BJ (cell line): ENCODE data around the gene GSC2. TPM values are rescaled to one million over a fixed set of nuclear protein-coding genes. Genes with fewer than 3 reads are reported as not detected.

ENCODE experiments used
- CTCF ChIA-PET: fragments of 350-600 bp; formaldehyde crosslinking; extraction: SDS; loops from one replicate; lab custom pipeline; 2021; ENCODE audit warnings: antibody characterized with exemption, inconsistent platforms; lab: Yijun Ruan, JAX
- POLR2A ChIA-PET: fragments of 300-600 bp; sonication (Branson Sonifier 250); formaldehyde crosslinking; extraction: SDS; loops from one replicate; lab custom pipeline; 2021; ENCODE audit warnings: antibody characterized with exemption; lab: Charles Lee
- DNase-seq: peaks from one replicate; pipeline ENCODE4 v3.0.0-alpha.2; 2011; ENCODE audit warnings: low read depth
- H3K27me3 ChIP-seq: 2 replicates; pipeline ENCODE4 v1.6.0; 2011; ENCODE audit warnings: low read length; ENCODE audit not compliant: control insufficient read depth, insufficient read depth
- H3K36me3 ChIP-seq: 2 replicates; pipeline ENCODE4 v1.5.1; 2011; ENCODE audit warnings: low read length; ENCODE audit not compliant: control insufficient read depth, insufficient read depth
- H3K4me3 ChIP-seq: 2 replicates; pipeline ENCODE4 v1.5.1; 2011; ENCODE audit warnings: low read depth, mild to moderate bottlenecking, control low read depth, low read length
- polyA plus RNA-seq: library from polyadenylated mRNA; depleted of rRNA; stranded (reverse); fragments of >200 nt; gene quantifications from 2 replicates; pipeline ENCODE4 v1.2.3, GENCODE V29; 2011
- TF ChIP-seq, protein P1 (sequence below): IDR thresholded peaks from 2 replicates; pipeline ENCODE4 v1.5.1; 2011; ENCODE audit warnings: low read depth, mild to moderate bottlenecking, control low read depth, inconsistent platforms, low read length, moderate library complexity; ENCODE audit not compliant: insufficient read depth

Gene GSC2
- polyA plus RNA-seq, 1 experiment = not detected

DNA sequence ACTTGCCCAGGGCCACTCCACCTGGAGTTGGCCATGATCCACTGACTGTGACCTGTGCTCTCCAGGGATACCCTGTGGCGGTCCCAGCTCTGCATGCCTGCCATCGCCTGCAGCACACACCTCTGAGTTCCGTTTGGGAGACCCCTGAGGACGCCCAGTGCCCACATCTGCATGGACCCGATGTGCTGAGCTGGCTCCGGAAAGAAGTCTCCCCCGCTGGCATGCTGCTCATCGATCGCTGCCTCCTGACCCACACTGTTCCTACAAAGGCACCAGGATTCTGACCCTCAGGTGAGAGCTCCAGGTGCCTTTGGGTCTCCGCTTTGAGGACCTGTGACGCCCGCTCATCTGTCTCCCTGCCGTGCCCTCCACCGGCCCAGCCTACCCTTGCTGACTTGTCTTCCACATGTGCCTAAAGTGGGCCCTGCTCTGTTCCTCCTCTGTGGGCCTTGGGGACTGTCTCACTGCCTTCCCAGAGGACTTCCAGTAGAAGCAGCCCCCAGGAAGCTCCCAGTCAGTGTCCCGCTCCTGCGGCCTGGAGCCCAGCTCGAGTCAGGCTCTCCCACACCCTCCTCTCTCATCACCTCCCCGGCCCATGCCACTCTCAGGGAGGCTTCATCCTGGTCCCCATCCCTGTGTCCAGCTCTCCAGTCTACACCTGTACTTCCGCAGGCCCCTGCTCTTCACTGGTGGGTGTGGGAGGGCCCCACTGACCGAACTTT lies 34.3 kb upstream of the GSC2 start:
- H3K27me3 ChIP-seq = no peaks in the 10 kb centered on the region
- no peak for DNase-seq
- peaks cover 1% of the 10 kb centered on the region for H3K36me3 ChIP-seq
- H3K4me3 ChIP-seq = no peak overlapping the region
- TF ChIP-seq, protein P1, sequence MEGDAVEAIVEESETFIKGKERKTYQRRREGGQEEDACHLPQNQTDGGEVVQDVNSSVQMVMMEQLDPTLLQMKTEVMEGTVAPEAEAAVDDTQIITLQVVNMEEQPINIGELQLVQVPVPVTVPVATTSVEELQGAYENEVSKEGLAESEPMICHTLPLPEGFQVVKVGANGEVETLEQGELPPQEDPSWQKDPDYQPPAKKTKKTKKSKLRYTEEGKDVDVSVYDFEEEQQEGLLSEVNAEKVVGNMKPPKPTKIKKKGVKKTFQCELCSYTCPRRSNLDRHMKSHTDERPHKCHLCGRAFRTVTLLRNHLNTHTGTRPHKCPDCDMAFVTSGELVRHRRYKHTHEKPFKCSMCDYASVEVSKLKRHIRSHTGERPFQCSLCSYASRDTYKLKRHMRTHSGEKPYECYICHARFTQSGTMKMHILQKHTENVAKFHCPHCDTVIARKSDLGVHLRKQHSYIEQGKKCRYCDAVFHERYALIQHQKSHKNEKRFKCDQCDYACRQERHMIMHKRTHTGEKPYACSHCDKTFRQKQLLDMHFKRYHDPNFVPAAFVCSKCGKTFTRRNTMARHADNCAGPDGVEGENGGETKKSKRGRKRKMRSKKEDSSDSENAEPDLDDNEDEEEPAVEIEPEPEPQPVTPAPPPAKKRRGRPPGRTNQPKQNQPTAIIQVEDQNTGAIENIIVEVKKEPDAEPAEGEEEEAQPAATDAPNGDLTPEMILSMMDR = no peak
- POLR2A ChIA-PET = no interaction called here
- CTCF ChIA-PET = interaction anchor here (1.2 kb wide), 1 partner anchor 445 kb away, joined by 3 read pairs; no protein-coding TSS in a partner anchor

DNA sequence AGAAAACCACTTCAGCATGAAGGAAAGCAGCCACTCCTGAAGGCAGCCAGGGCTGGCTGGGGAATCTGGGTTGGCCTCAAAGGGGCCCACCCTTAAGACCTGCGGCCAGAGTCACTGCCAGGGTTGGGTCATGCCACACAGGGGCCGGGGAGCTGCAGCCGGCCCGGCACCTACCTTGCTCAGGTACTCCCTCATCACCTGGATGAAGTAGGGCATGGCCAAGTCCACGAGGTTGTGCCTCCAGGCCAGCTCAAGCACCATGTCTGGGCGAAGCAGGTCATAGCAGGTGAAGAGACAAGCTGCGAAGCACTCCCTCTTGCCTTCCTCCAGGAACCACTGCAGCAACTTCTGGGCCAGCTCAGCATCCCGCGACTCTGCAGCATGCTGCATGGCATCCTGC lies 33.1 kb upstream of the GSC2 start:
- Histone ChIP-seq H3K36me3 (peaks cover 1% of the 10 kb centered on the region), H3K27me3 (no peaks in the 10 kb centered on the region), H3K4me3 (no peak overlapping the region)
- no peak for DNase-seq
- POLR2A ChIA-PET = no interaction called here
- CTCF ChIA-PET = no interaction called here
- TF ChIP-seq, protein P1 = no peak

DNA sequence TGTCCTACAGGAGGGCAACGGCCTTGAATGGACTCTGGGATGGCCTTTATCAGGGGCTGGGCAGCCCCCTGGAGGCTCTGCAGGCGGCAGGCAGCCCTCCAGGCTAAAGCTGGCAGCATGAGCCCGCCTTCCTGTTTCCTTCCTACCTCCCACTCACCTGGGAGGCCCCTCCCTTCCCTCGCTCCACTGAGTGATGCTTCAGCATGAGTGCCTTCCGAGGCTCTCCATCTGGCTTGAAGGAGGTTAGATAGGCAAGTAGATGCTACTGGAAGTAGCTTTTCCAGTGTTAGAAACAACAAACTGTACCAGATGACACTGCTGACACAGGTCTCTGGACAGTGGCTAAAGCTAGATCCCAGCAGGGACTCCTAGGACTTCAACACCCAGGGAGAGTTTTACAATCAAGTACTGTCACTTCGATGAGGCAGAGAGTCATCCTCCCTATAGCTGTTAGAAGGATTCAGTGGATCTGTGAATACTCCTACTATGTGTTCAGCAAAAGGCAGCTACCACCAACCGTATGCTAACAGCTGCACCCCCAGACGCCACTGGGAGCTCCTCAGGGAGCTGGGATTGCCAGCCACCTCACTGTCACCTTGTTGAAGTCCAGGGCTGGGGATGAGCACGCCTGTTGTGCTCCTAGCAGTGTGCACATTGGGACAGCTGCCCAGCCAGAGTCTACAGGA lies 32.5 kb upstream of the GSC2 start:
- POLR2A ChIA-PET = interaction anchor here (0.6 kb wide), 1 partner anchor 32 kb away, joined by 3 read pairs; no protein-coding TSS in a partner anchor
- CTCF ChIA-PET = interaction anchor here (0.8 kb wide), 1 partner anchor 447 kb away, joined by 3 read pairs; no protein-coding TSS in a partner anchor
- Histone ChIP-seq H3K36me3 (no peaks in the 10 kb centered on the region; the same call in 1 of the 2 replicates), H3K27me3 (no peaks in the 10 kb centered on the region), H3K4me3 (no peak overlapping the region)
- no peak for DNase-seq
- TF ChIP-seq, protein P1 = no peak

DNA sequence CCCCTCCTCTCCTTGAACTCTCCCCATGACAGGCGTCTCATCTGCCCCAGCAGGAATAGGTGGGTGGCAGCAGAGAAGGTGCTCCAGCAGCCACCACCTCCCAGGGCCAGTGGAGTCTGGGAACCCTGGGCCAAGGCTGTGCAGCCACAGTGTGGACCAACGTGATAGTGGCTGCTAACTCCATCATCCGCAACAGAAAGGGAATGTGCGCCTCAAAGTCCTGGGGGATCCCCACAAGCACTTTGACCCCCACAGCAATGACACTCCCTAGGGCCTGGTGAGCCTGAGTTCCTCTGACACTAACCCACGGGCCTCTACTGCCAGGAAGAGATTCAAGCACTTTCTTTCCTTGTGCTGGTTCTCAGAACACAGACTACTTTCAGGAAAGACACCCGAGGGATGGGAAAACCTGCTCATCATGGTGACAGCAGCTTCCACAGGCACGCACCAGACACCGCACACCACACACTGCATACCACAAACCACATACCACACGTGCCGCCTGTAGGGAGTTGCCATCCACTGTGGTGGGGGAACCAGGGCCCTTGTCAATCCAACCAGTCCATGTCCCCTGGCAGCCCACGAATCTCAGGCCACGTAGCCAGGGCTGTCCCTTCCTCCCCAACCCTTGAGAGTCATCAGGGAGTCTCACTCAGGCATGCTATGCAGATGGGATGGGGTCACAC lies 31.8 kb upstream of the GSC2 start:
- DNase-seq = no peak
- ChIA-PET CTCF (interaction anchor here (0.8 to 1.2 kb wide), 2 partner anchors 448 to 451 kb away, joined by 3 read pairs; no protein-coding TSS in a partner anchor), POLR2A (no interaction called here)
- H3K27me3 ChIP-seq = no peaks in the 10 kb centered on the region
- TF ChIP-seq, protein P1 = no peak
- no peaks in the 10 kb centered on the region; the same call in 1 of the 2 replicates for H3K36me3 ChIP-seq
- no peak overlapping the region for H3K4me3 ChIP-seq
